Ectodermal cell (in vitro differentiated cells): ENCODE data around the gene STOX2.

Experiments
- H3K27ac ChIP-seq: 2 replicates; pipeline ENCODE4 v1.7.0; 2013; ENCODE audit warnings: mild to moderate bottlenecking, low read depth, low read length; ENCODE audit not compliant: insufficient read depth, poor library complexity, severe bottlenecking
- H3K27me3 ChIP-seq: 2 replicates; pipeline ENCODE4 v1.7.0; 2013; ENCODE audit warnings: mild to moderate bottlenecking, low read length; ENCODE audit not compliant: insufficient read depth, control insufficient read depth, poor library complexity, severe bottlenecking
- H3K36me3 ChIP-seq: one replicate; pipeline ENCODE4 v1.7.0; 2013; ENCODE audit warnings: low read length; ENCODE audit not compliant: control insufficient read depth, insufficient read depth
- H3K4me1 ChIP-seq: one replicate; pipeline ENCODE4 v1.7.0; 2013; ENCODE audit warnings: low read length; ENCODE audit not compliant: control insufficient read depth, insufficient read depth
- H3K4me3 ChIP-seq: 2 replicates; pipeline ENCODE4 v1.7.0; 2013; ENCODE audit warnings: low read depth, low read length, control low read depth; ENCODE audit not compliant: insufficient read depth
- H3K9me3 ChIP-seq: 2 replicates; pipeline ENCODE4 v1.7.0; 2013; ENCODE audit warnings: mild to moderate bottlenecking, low read length, moderate library complexity; ENCODE audit not compliant: control insufficient read depth
- WGBS, 2 experiments: methylation state at CpG; one replicate each; pipeline ENCODE4 v1.1.7; 2013; ENCODE audit warnings: missing lambda C conversion rate in 2 of 2; 5-methylcytosine and 5-hydroxymethylcytosine counted together

STOX2 gene

DNA sequence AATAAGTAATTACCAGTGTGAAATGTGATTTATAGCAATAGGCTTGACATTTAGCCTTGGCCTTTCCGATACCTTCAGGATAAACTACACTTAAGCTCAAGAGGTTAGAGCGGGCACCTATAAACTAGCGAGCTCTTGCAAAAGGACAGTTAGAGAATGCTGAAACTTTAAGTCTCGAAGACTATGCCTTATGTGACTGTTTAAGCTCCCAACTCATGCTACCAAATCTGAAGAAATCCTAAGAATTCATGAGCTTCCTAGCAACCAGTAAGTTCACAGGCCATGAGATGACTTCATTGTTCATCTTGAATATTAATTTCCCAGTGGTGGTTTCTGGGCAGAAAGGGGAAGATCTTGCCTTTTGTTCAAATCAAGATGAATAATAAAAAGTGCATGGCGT is 4.7 kb downstream of the STOX2 start:
- no peaks in the 10 kb centered on the region for H3K36me3 ChIP-seq
- no peak overlapping the region for H3K27ac ChIP-seq
- no peak overlapping the region for H3K4me3 ChIP-seq
- H3K9me3 ChIP-seq: no peaks in the 10 kb centered on the region
- peaks cover 19% of the 10 kb centered on the region for H3K27me3 ChIP-seq
- H3K4me1 ChIP-seq: no peaks in the 10 kb centered on the region
- 96 to 97% methylated on average over 5 of the region's 5 CpGs for WGBS, 2 experiments

- H3K36me3 ChIP-seq: no peaks in the 10 kb centered on the region
- H3K27me3 ChIP-seq: peaks cover 14% of the 10 kb centered on the region
- 94 to 95% methylated on average over 8 of the region's 8 CpGs for WGBS, 2 experiments
- no peaks in the 10 kb centered on the region for H3K9me3 ChIP-seq
- H3K27ac ChIP-seq: no peak overlapping the region
- H3K4me1 ChIP-seq: no peaks in the 10 kb centered on the region
- no peak overlapping the region for H3K4me3 ChIP-seq
Measured at GRCh38 chr4:183912585-183912984, 7.5 kb downstream of the STOX2 start.

- Histone ChIP-seq H3K9me3 (no peaks in the 10 kb centered on the region), H3K4me3 (no peak overlapping the region), H3K4me1 (peaks cover 10% of the 10 kb centered on the region), H3K36me3 (no peaks in the 10 kb centered on the region), H3K27me3 (no peaks in the 10 kb centered on the region), H3K27ac (no peak overlapping the region)
- WGBS, 2 experiments: 75 to 78% methylated on average over 6 of the region's 6 CpGs
Measured at GRCh38 chr4:183915976-183916375, 10.9 kb downstream of the STOX2 start.

GRCh38 chr4:183918696-183919095 is 13.6 kb downstream of the STOX2 start:
- 92 to 94% methylated on average over 10 of the region's 10 CpGs for WGBS, 2 experiments
- no peaks in the 10 kb centered on the region for H3K27me3 ChIP-seq
- H3K4me3 ChIP-seq: no peak overlapping the region
- H3K4me1 ChIP-seq: peaks cover 10% of the 10 kb centered on the region
- H3K27ac ChIP-seq: no peak overlapping the region
- no peaks in the 10 kb centered on the region for H3K9me3 ChIP-seq
- no peaks in the 10 kb centered on the region for H3K36me3 ChIP-seq

- H3K4me3 ChIP-seq: no peak overlapping the region
- no peaks in the 10 kb centered on the region for H3K9me3 ChIP-seq
- H3K36me3 ChIP-seq: no peaks in the 10 kb centered on the region
- H3K27me3 ChIP-seq: no peaks in the 10 kb centered on the region
- 74 to 75% methylated on average over 12 of the region's 12 CpGs for WGBS, 2 experiments
- peaks cover 10% of the 10 kb centered on the region for H3K4me1 ChIP-seq
- no peak overlapping the region for H3K27ac ChIP-seq
Measured at GRCh38 chr4:183919141-183919540, 14.0 kb downstream of the STOX2 start.

GRCh38 chr4:183920512-183920911 is 15.4 kb downstream of the STOX2 start:
- Histone ChIP-seq H3K9me3 (no peaks in the 10 kb centered on the region), H3K4me3 (no peak overlapping the region), H3K4me1 (peaks cover 10% of the 10 kb centered on the region), H3K36me3 (no peaks in the 10 kb centered on the region), H3K27me3 (no peaks in the 10 kb centered on the region), H3K27ac (no peak overlapping the region)
- 25 to 33% methylated on average over 3 of the region's 3 CpGs for WGBS, 2 experiments

DNA sequence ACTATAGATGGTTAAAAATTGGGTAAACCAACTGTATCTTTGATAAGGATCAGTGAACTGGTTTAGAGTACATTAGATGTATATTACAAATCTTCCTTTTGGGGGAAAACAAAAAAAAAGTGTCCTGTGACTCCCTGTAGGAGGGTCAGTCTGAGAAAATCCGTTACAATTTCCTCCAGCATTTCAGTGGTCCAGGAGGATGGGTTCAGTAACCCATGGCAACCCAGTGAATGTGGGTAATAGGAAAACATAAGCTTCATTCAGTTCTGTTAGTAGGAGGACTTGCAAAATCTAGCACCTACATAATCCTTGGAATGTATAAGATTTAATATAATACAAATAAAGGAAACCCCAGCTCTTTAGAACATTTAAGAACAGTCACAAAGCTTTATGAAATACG is 16.2 kb downstream of the STOX2 start:
- Histone ChIP-seq H3K36me3 (no peaks in the 10 kb centered on the region), H3K4me3 (no peak overlapping the region), H3K9me3 (no peaks in the 10 kb centered on the region), H3K27me3 (no peaks in the 10 kb centered on the region), H3K4me1 (peaks cover 10% of the 10 kb centered on the region), H3K27ac (no peak overlapping the region)
- WGBS, 2 experiments: 50 to 61% methylated on average over 1 of the region's 2 CpGs

DNA sequence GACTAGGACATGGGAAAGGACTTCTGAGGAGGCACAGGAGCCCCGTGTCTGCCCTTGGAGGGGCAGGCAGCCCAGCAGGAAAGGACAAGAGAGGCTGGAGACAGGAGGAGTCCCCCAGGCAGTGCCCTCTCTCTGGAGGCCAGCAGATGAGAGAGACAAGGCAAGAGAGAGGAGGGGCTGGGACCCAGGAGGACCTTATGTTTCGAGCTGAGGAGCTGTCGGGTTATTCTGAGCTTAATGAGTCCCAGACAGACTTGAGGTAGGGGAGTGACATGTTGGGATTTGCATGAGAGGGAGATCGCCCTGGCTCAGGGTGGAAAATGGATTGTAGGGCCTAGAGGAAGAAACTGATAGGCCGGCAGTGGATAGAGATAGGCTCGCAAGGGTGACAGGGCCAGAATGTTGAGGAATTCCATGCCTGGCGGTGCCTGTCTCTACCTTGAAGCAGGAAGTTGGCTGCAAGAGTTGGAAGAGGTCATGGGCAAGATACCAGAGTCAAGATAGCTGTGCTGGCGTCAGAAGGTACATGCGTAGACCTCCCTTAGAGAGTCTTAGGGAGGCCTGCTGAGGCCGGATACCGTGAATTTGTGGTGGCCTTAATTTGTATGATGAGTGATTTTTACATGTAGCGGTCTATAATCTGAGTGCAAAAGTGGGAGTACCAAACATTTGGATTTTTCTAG is 19.4 kb downstream of the STOX2 start:
- Histone ChIP-seq H3K9me3 (no peaks in the 10 kb centered on the region), H3K27me3 (no peaks in the 10 kb centered on the region), H3K27ac (no peak overlapping the region), H3K4me3 (no peak overlapping the region), H3K36me3 (no peaks in the 10 kb centered on the region), H3K4me1 (peaks cover 6% of the 10 kb centered on the region)
- 93% methylated on average over 12 of the region's 12 CpGs for WGBS, 2 experiments

DNA sequence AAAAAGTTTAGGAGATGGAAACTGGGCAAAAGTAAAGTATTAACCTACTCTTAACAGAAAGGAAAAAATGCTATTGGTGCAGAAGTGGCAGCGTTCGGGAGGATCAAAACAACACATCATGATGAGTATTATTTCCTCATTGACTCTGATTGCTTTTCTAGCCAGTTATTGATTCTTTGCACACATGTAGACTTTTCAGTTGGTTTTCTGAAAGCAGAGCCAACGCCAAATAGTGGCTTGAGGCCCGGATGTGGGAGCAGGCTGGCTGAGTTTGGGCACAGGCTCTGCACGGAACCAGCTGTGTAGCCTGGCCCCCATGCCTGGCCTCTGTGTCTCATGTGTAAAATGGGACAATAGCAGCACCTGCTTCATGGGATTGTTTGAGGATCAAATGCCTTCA is 21.8 kb downstream of the STOX2 start:
- WGBS, 2 experiments: 93 to 97% methylated on average over 5 of the region's 5 CpGs
- no peaks in the 10 kb centered on the region for H3K9me3 ChIP-seq
- H3K4me1 ChIP-seq: no peaks in the 10 kb centered on the region
- no peaks in the 10 kb centered on the region for H3K36me3 ChIP-seq
- H3K27me3 ChIP-seq: no peaks in the 10 kb centered on the region
- no peak overlapping the region for H3K4me3 ChIP-seq
- no peak overlapping the region for H3K27ac ChIP-seq

- H3K27me3 ChIP-seq: no peaks in the 10 kb centered on the region
- 82 to 87% methylated on average over 3 of the region's 3 CpGs for WGBS, 2 experiments
- H3K36me3 ChIP-seq: no peaks in the 10 kb centered on the region
- H3K27ac ChIP-seq: no peak overlapping the region
- no peak overlapping the region for H3K4me3 ChIP-seq
- peaks cover 5% of the 10 kb centered on the region for H3K4me1 ChIP-seq
- H3K9me3 ChIP-seq: no peaks in the 10 kb centered on the region
Measured at GRCh38 chr4:183932576-183932975, 27.5 kb downstream of the STOX2 start.

- H3K36me3 ChIP-seq: no peaks in the 10 kb centered on the region
- peaks cover 5% of the 10 kb centered on the region for H3K4me1 ChIP-seq
- no peaks in the 10 kb centered on the region for H3K27me3 ChIP-seq
- no peak overlapping the region for H3K27ac ChIP-seq
- no peak overlapping the region for H3K4me3 ChIP-seq
- no peaks in the 10 kb centered on the region for H3K9me3 ChIP-seq
- WGBS, 2 experiments: 87 to 92% methylated on average over 6 of the region's 6 CpGs
Measured at GRCh38 chr4:183934761-183935160, 29.7 kb downstream of the STOX2 start.
